Ovary (tissue), 3 donors: ENCODE data around the gene ASCC3.

ENCODE experiments used
- CTCF ChIP-seq, 3 donors: fragments of 450-650 bp in 2 of 3; fragments of 200-600 bp in 1 of 3; IDR thresholded peaks; one replicate each; pipeline versions ENCODE4 v1.5.1 to v1.8.0; 2016 to 2022; ENCODE audit warnings: antibody characterized with exemption in 3 of 3, mild to moderate bottlenecking in 1 of 3
- POLR2A ChIP-seq: fragments of 450-650 bp; IDR thresholded peaks from one replicate; pipeline ENCODE4 v1.6.1; 2017; ENCODE audit warnings: antibody characterized with exemption, mild to moderate bottlenecking, moderate library complexity
- donor health status: DM: no; HTN: no; CAD: no.

DNA sequence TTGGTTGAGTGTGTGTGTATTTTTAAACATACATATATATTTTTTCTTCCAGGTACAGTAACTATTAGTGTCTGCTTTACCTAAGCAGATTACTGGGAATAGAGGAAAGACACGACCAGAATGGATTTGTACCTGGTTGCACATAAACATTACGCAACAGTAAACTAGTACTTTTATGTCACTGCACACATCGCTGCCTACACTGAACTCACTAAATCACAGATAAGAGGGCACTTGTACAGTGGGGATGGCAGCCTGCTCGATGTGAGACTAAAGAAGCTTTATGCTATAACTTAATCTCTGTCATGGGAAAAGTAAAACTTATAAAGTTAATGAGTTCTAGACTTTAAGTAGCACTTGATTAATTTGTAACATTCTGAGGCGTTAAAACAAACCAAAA is 326.9 kb downstream of the ASCC3 start:
- TF ChIP-seq POLR2A (no peak), CTCF (IDR thresholded peaks at IDR 0.05) (no peak)
